AG09309 (cell line): ENCODE measurements around the gene EFCAB7.
A peak's percentile ranks its signal among the peaks of the same experiment; 100 is the strongest.

Source experiments
- DNase-seq: peaks from one replicate; pipeline ENCODE4 v3.0.0-alpha.2; 2010; ENCODE audit warnings: low read depth
- H3K4me3 ChIP-seq: 2 replicates; pipeline ENCODE4 v1.5.1; 2011; ENCODE audit warnings: mild to moderate bottlenecking, low read depth, low read length, moderate library complexity; ENCODE audit not compliant: control insufficient read depth
- TF ChIP-seq, protein P1 (sequence below): IDR thresholded peaks from 2 replicates; pipeline ENCODE4 v1.5.1; 2011; ENCODE audit warnings: mild to moderate bottlenecking, low read depth, low read length, inconsistent platforms; ENCODE audit not compliant: insufficient read depth, control insufficient read depth; ENCODE audit errors: missing control alignments

The EFCAB7 gene

DNA sequence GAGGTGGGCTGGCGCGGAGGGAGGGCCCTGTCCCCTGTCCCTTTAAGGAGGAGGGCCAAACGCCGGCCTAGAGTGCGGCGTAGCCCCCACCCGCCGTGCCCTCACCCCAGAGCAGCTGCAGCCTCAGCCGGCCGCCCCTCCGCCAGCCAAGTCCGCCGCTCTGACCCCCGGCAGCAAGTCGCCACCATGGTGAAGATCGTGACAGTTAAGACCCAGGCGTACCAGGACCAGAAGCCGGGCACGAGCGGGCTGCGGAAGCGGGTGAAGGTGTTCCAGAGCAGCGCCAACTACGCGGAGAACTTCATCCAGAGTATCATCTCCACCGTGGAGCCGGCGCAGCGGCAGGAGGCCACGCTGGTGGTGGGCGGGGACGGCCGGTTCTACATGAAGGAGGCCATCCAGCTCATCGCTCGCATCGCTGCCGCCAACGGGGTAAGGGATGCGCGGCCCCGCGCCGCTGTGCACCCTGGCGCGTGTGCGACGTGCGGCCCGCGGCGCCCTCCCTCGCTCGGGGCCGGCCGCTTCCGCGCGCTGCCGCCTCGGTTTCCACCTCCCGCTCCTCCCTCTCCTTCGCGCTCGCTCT is 70.1 kb downstream of the EFCAB7 start, which contains the start of gene PGM1:
PGM1 (plus strand) TSS at position 109 of the 583 bp plus-strand sequence; CDS start at position 187, 78 bp downstream.
- H3K4me3 ChIP-seq, result peak within 1 kb of the TSS; percentile 88
- TF ChIP-seq, protein P1, sequence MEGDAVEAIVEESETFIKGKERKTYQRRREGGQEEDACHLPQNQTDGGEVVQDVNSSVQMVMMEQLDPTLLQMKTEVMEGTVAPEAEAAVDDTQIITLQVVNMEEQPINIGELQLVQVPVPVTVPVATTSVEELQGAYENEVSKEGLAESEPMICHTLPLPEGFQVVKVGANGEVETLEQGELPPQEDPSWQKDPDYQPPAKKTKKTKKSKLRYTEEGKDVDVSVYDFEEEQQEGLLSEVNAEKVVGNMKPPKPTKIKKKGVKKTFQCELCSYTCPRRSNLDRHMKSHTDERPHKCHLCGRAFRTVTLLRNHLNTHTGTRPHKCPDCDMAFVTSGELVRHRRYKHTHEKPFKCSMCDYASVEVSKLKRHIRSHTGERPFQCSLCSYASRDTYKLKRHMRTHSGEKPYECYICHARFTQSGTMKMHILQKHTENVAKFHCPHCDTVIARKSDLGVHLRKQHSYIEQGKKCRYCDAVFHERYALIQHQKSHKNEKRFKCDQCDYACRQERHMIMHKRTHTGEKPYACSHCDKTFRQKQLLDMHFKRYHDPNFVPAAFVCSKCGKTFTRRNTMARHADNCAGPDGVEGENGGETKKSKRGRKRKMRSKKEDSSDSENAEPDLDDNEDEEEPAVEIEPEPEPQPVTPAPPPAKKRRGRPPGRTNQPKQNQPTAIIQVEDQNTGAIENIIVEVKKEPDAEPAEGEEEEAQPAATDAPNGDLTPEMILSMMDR, result no peak
- DNase-seq, result no peak

DNA sequence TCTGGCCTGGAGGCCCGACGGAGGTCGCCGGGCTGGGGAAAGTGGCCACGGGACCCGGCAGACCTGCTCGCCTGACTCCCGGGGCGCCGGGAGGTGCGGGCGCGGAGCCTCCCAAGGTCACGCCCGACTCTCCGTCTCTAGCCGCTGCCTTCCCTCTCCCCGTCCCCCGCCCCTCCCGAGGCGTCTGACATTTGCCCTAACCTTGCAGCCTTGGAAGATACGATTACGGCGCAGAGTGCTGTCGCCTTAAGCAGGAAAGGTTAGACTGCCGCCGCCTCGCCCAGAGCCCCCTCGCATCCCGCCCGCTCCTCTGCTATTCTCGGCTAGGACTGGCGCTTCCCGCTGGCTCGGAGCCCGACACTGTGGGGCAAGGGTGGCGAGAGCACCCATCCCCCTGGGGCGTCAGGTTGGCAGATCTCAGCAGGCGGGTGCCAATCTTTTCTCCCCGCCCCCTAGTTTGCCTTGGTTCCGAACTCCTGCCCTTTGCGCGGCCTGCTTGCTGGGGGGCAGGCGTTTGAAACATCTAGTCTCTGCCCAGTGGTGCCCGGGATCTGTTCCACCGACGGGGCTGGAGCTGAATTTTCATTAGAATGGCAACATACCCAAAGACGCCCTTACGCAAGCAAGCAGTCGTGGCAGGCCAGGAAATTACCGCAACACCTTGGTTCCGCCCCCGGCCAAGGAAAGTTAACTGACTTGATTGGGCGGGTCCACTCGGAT is 70.7 kb downstream of the EFCAB7 start:
- H3K4me3 ChIP-seq, result peak overlapping the region; percentile 88
- TF ChIP-seq, protein P1, result no peak
- DNase-seq, result peak; percentile 63

DNA sequence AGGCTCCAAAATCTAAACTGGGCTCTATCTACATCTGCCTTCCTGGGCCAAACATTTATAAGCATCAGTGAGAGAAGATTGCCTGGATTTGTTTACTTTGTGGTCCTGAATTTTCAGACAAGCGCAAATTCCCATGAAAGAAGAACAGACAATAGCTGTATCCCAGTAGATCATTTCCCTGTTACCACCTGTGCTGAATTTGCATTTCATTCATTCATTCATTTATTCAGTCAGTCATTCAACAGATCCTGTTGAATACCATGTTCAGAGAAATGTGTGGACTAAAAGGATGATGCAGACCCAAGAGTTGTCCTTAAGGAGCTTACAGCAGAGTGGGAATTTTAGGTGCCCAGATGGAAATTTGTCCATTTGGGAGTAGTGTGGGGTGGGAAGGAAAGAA is 72.1 kb downstream of the EFCAB7 start:
- TF ChIP-seq, protein P1, result no peak
- no peak overlapping the region for H3K4me3 ChIP-seq

DNA sequence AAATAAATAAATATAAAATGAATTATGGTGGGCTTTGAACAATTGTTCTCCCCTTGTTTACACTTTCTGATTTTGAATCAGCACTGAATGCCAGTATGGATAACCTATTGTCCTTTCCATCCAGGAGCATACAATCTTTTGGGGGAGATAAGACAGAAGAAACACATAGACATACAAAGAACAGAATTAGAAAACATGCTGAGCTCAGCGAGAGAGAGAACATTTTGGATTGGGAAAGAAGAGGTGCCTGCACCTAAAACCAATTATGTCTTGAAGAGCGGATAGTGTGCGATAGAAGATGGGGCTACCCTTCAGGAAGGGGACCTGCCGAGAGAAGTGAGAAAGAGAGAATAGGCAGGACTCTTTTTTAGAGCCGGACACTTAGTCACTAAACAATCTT is 76.5 kb downstream of the EFCAB7 start:
- TF ChIP-seq, protein P1, result no peak
- no peak for DNase-seq
- no peak overlapping the region for H3K4me3 ChIP-seq

More for the DNA sequence above, 72.1 kb downstream of the EFCAB7 start:
- no peak for DNase-seq

DNA sequence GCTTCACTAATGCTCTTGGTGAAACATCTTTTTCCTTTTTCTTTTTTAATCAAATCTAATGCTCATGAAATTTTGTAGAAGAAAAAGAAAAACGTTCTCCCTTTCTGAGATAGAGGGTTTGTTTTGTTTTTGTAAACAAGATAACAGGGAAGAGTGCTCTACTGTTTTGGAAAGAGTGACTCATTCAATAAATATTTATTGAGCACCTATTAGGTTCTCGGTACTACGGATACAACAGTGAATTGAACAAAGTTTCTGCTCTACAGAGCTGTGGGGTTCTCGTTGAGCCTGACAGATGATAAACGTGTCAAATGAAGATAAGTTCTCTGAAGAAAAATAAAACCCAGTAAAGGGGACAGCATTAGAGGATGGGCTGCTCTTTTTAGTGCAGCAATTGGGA is 76.9 kb downstream of the EFCAB7 start:
- TF ChIP-seq, protein P1, result no peak
- H3K4me3 ChIP-seq, result no peak overlapping the region
- DNase-seq, result no peak

DNA sequence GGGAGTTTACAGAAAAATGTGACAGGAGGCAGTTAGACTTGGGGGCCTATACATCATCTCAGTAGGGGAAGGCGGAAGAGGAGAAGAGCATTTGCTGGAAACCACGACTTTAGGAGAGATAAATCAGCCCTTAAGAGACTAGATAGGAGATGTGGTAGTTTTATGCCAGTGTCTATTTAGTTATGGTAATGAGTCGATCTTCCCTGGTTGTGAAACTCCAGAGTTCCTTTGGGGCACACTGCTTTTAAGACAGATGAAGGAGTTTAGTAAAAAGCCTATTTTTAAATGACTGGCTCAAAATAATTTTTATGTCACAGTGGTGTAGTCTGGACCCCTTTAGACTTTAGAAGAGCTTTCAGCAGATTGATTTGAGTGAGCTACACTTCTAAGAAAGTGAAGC is 77.7 kb downstream of the EFCAB7 start:
- H3K4me3 ChIP-seq, result no peak overlapping the region
- TF ChIP-seq, protein P1, result no peak
- no peak for DNase-seq

DNA sequence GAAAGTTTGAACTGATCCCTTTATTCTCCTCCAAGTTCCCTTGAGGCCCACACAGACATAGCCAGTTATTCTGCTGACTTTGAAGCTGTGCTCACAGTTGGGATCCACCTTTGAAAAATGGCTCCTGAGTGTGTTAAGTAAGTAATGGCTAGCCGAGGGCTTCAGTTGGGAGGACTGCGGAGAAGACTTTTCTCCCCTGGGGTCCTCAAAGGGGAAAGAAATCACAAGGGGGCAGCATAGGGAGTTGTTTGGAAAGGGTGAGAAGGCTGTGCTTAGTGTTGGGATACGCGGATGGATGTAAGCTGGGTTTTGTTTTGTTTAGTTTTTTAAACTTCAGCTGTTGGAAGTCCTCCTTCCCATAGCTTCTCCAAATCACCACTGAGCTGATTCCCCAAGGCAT is 78.1 kb downstream of the EFCAB7 start:
- TF ChIP-seq, protein P1, result no peak
- no peak for DNase-seq
- no peak overlapping the region for H3K4me3 ChIP-seq
